OCI-LY1 (cell line): ENCODE data around the gene CTCFL.

Experiments used
- H2AFZ ChIP-seq: fragments of 200-600 bp; sonication (generic), shearing (Covaris generic); 2 replicates; pipeline ENCODE4 v1.6.0; 2014; ENCODE audit warnings: antibody characterized with exemption, mild to moderate bottlenecking, low read length
- H3F3A ChIP-seq: fragments of 200-600 bp; sonication (generic), shearing (Covaris generic); 2 replicates; pipeline ENCODE4 v1.6.0; 2014; ENCODE audit warnings: mild to moderate bottlenecking, antibody characterized with exemption, low read length, moderate library complexity; ENCODE audit not compliant: insufficient read depth
- H3K27ac ChIP-seq: fragments of 200-600 bp; sonication (generic); 2 replicates; pipeline ENCODE4 v1.5.1; 2014; ENCODE audit warnings: low read length, mixed run types, mild to moderate bottlenecking, low read depth; ENCODE audit not compliant: poor library complexity, severe bottlenecking
- H3K27me3 ChIP-seq: fragments of 200-600 bp; sonication (generic); 2 replicates; pipeline ENCODE4 v1.6.0; 2014; ENCODE audit warnings: antibody characterized with exemption, mild to moderate bottlenecking, low read length, moderate library complexity; ENCODE audit not compliant: insufficient read depth
- H3K36me3 ChIP-seq: fragments of 200-600 bp; sonication (generic); 2 replicates; pipeline ENCODE4 v1.6.1; 2014; ENCODE audit warnings: mild to moderate bottlenecking, antibody characterized with exemption, low read length, moderate library complexity, mixed read lengths; ENCODE audit not compliant: insufficient read depth
- H3K4me1 ChIP-seq: fragments of 200-600 bp; sonication (generic); 2 replicates; pipeline ENCODE4 v1.5.1; 2014; ENCODE audit warnings: mild to moderate bottlenecking, low read length, moderate library complexity; ENCODE audit not compliant: insufficient read depth, severe bottlenecking
- H3K4me2 ChIP-seq: fragments of 200-600 bp; sonication (generic), shearing (Covaris generic); 2 replicates; pipeline ENCODE4 v1.6.1; 2014; ENCODE audit warnings: low read length
- H3K4me3 ChIP-seq: fragments of 200-600 bp; sonication (generic); 2 replicates; pipeline ENCODE4 v1.5.1; 2014; ENCODE audit warnings: low read length, low read depth, mild to moderate bottlenecking, mixed read lengths; ENCODE audit not compliant: poor library complexity, severe bottlenecking
- H3K79me2 ChIP-seq: fragments of 200-600 bp; shearing (Covaris generic); 2 replicates; pipeline ENCODE4 v1.6.1; 2016; ENCODE audit warnings: mixed run types, low read length, mixed read lengths; ENCODE audit not compliant: insufficient read depth
- H3K9ac ChIP-seq: fragments of 200-600 bp; sonication (generic), shearing (Covaris generic); 2 replicates; pipeline ENCODE4 v1.6.1; 2014; ENCODE audit warnings: mild to moderate bottlenecking, low read length, mixed read lengths
- H3K9me2 ChIP-seq: fragments of 200-600 bp; sonication (generic), shearing (Covaris generic); 2 replicates; pipeline ENCODE4 v1.6.1; 2014; ENCODE audit warnings: low read depth, mild to moderate bottlenecking, low read length, mixed read lengths
- H3K9me3 ChIP-seq: fragments of 200-600 bp; shearing (Covaris generic); 2 replicates; pipeline ENCODE4 v1.6.1; 2014; ENCODE audit warnings: low read length, mixed read lengths
- H4K20me1 ChIP-seq: fragments of 200-600 bp; sonication (generic), shearing (Covaris generic); 2 replicates; pipeline ENCODE4 v1.6.0; 2016; ENCODE audit warnings: mild to moderate bottlenecking, low read length; ENCODE audit not compliant: insufficient read depth
- EZH2 ChIP-seq: fragments of 200-600 bp; sonication (generic), shearing (Covaris generic); IDR thresholded peaks from 2 replicates; pipeline ENCODE4 v1.8.0; 2017; ENCODE audit warnings: borderline replicate concordance, mixed run types, mild to moderate bottlenecking, antibody characterized with exemption, low read length, moderate library complexity, mixed read lengths
- TF ChIP-seq, protein P1 (sequence below): fragments of 200-600 bp; sonication (generic), shearing (Covaris generic); IDR thresholded peaks from 2 replicates; pipeline ENCODE4 v1.5.1; 2017; ENCODE audit warnings: mild to moderate bottlenecking, antibody characterized with exemption, low read length, moderate library complexity, mixed read lengths

Gene CTCFL

GRCh38 chr20:57564180-57564802, 39.4 kb upstream of the CTCFL start:
- H2AFZ ChIP-seq: no peak overlapping the region
- H3K79me2 ChIP-seq: no peaks in the 10 kb centered on the region
- no peaks in the 10 kb centered on the region for H3K4me1 ChIP-seq
- no peaks in the 10 kb centered on the region for H4K20me1 ChIP-seq
- H3K36me3 ChIP-seq: no peaks in the 10 kb centered on the region
- no peak overlapping the region for H3K4me3 ChIP-seq
- H3K9me2 ChIP-seq: no peaks in the 10 kb centered on the region
- no peak overlapping the region for H3K4me2 ChIP-seq
- H3F3A ChIP-seq: no peaks in the 10 kb centered on the region
- H3K9ac ChIP-seq: no peak overlapping the region
- H3K9me3 ChIP-seq: no peaks in the 10 kb centered on the region
- TF ChIP-seq, protein P1, sequence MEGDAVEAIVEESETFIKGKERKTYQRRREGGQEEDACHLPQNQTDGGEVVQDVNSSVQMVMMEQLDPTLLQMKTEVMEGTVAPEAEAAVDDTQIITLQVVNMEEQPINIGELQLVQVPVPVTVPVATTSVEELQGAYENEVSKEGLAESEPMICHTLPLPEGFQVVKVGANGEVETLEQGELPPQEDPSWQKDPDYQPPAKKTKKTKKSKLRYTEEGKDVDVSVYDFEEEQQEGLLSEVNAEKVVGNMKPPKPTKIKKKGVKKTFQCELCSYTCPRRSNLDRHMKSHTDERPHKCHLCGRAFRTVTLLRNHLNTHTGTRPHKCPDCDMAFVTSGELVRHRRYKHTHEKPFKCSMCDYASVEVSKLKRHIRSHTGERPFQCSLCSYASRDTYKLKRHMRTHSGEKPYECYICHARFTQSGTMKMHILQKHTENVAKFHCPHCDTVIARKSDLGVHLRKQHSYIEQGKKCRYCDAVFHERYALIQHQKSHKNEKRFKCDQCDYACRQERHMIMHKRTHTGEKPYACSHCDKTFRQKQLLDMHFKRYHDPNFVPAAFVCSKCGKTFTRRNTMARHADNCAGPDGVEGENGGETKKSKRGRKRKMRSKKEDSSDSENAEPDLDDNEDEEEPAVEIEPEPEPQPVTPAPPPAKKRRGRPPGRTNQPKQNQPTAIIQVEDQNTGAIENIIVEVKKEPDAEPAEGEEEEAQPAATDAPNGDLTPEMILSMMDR: no peak
- no peak overlapping the region for H3K27ac ChIP-seq
- H3K27me3 ChIP-seq: peaks cover 9% of the 10 kb centered on the region; the same call in 1 of the 2 replicates

DNA sequence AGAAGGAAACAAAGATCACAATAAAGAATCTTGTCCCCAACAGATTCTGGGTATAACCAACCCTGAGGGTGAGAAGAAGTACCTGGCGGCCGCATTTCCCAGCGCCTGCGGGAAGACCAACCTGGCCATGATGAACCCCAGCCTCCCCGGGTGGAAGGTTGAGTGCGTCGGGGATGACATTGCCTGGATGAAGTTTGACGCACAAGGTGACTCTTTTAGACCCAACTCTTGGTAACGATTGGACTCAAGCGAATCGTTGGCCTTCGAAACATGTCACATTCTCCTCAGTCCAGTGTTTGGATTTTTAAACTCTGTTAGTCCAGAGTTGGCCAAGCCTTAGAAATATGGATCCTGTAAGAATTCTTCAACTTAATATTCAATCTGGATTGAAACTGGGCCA, 38.6 kb upstream of the CTCFL start:
- Histone ChIP-seq H3F3A (no peaks in the 10 kb centered on the region), H3K36me3 (no peaks in the 10 kb centered on the region), H3K27ac (no peak overlapping the region), H3K4me1 (no peaks in the 10 kb centered on the region), H3K9me2 (no peaks in the 10 kb centered on the region), H3K9me3 (no peaks in the 10 kb centered on the region), H3K27me3 (peaks cover 9% of the 10 kb centered on the region; the same call in 1 of the 2 replicates), H3K4me2 (no peak overlapping the region), H4K20me1 (no peaks in the 10 kb centered on the region), H2AFZ (no peak overlapping the region), H3K4me3 (no peak overlapping the region), H3K79me2 (no peaks in the 10 kb centered on the region), H3K9ac (no peak overlapping the region)
- TF ChIP-seq EZH2: no peak
- TF ChIP-seq, protein P1: no peak

- Histone ChIP-seq H3K27ac (no peak overlapping the region), H3K27me3 (peaks cover 9% of the 10 kb centered on the region; the same call in 1 of the 2 replicates), H2AFZ (no peak overlapping the region), H3K4me2 (no peak overlapping the region), H3K36me3 (no peaks in the 10 kb centered on the region), H3K9me2 (no peaks in the 10 kb centered on the region), H3K9ac (no peak overlapping the region), H3F3A (no peaks in the 10 kb centered on the region), H3K4me3 (no peak overlapping the region), H3K79me2 (no peaks in the 10 kb centered on the region), H4K20me1 (no peaks in the 10 kb centered on the region), H3K4me1 (no peaks in the 10 kb centered on the region), H3K9me3 (no peaks in the 10 kb centered on the region)
- TF ChIP-seq, protein P1: no peak
- no peak for TF ChIP-seq EZH2
Observed at GRCh38 chr20:57562541-57563465, 37.9 kb upstream of the CTCFL start.
